Measurements from ENCODE around the gene TUBGCP2.
A peak's percentile ranks its signal among the peaks of the same experiment; 100 is the strongest.

TUBGCP2 gene

DNA sequence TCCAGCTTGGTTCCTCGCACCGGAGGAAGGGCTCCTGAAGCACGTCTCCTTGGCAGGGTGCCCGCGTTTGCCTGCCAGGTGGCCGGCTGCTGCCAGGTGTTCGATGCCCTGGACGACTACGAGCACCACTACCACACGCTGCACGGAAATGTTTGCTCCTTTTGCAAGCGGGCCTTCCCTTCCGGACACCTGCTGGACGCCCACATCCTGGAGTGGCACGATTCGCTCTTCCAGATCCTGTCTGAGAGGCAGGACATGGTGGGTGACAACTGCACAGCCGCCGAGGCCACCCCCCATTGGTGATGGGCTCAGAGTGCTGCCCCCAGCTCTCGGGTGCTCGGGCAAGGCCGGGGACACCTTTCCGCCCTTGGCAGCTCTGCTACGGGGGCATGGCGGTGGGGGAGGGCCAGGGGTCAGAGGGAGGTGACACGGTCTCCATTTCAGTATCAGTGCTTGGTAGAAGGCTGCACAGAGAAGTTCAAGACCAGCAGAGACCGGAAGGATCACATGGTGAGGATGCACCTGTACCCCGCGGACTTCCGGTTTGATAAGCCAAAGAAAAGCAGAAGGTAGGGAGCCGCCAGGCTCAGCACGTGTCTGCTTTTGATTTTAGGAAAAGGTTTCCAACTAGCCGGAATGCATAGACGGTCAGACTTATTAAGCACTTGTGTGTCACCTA, 1.2 kb upstream of the TUBGCP2 start:
- H3K4me3 ChIP-seq (ENCODE audit: low read length), result no peak overlapping the region
- TF ChIP-seq ZNF274 (IDR thresholded peaks at IDR 0.05; ENCODE audit: low read depth, low read length), result no peak

DNA sequence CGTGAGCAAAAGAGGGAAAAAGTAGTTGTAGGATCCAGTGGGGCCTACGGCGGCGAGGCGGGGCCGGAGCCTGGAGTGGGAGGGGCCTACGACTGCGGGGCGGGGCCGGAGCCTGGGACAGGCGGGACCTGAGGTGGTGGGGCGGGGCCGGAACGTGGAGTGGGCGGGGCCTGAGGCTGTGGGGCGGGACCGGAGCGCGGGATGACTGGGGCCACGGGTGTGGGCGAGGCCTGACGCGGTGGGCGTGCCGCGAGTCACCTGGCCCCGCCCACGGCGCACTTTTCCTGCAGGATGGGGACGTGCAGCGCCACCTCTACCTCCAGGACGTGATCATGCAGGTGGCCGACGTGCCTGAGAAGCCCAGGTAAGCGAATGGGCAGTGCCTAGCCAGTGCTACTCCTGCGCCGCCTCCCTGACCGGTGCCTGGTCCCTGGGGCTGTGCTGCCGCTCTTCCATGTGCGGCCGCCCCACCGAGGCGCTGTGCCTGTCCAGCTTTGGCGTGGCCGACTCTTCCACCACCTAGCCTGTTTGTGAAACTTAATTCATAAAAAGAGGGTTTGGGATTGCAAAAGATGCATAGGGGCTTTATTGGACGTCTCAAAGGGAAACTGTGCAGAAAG, 538 bp upstream of the TUBGCP2 start:
- TF ChIP-seq ZNF274 (IDR thresholded peaks at IDR 0.05; ENCODE audit: low read depth, low read length), result no peak
- H3K4me3 ChIP-seq (ENCODE audit: low read length), result peak overlapping the region; percentile 92

- TF ChIP-seq ZNF274 (IDR thresholded peaks at IDR 0.05; ENCODE audit: low read depth, low read length), result no peak
- H3K4me3 ChIP-seq (ENCODE audit: low read length), result peak overlapping the region; percentile 92
Observed at GRCh38 chr10:133307776-133308420, 774 bp downstream of the TUBGCP2 start.

DNA sequence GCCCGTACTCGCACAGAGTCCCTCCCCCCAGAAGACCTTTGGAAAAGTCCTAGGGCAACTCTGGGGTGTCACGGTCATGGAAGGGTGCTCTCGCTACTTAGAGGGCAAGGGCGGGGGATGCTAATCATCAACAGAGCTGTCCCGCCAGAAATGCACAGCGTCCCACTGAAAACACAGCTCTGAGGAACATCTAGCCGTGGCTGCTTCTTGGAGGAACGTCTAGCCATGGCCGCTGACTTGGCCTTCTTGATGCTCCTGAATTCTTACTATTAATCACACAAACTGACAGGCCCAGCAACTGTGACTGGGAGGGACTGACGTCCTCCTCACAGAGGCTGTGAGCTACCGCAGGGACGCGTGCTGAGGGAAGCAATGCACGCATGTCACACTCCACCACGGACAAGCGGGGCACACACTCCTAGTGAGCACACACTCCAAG, 1.7 kb downstream of the TUBGCP2 start:
- H3K4me3 ChIP-seq (ENCODE audit: low read length), result no peak overlapping the region
- no peak for TF ChIP-seq ZNF274 (IDR thresholded peaks at IDR 0.05; ENCODE audit: low read depth, low read length)

GRCh38 chr10:133306097-133306476, 2.6 kb downstream of the TUBGCP2 start:
- TF ChIP-seq ZNF274 (IDR thresholded peaks at IDR 0.05; ENCODE audit: low read depth, low read length), result no peak
- no peak overlapping the region for H3K4me3 ChIP-seq (ENCODE audit: low read length)

DNA sequence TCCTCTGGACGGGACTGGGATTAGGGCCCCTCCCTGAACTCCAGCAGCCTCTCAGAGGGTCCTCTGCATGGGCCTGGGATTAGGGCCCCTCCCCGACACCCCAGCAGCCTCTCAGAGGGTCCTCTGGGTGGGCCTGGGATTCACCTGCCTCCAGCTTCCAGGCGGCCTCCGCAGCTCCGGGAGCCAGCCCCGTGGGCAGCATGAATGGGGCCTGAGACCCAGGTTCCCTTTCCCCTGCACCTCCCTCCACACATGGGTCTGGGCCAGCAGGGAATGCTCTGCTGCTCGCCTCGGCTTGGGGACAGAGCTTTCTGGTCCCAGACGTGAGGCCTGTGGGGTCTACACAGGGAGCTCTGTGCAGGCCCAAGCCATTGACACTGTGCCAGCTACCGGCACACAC, 5.5 kb downstream of the TUBGCP2 start:
- no peak for TF ChIP-seq ZNF274 (IDR thresholded peaks at IDR 0.05; ENCODE audit: low read depth, low read length)
- H3K4me3 ChIP-seq (ENCODE audit: low read length), result no peak overlapping the region

- TF ChIP-seq ZNF274 (IDR thresholded peaks at IDR 0.05; ENCODE audit: low read depth, low read length), result no peak
- no peak overlapping the region for H3K4me3 ChIP-seq (ENCODE audit: low read length)
Observed at GRCh38 chr10:133302230-133302629, 6.4 kb downstream of the TUBGCP2 start.

DNA sequence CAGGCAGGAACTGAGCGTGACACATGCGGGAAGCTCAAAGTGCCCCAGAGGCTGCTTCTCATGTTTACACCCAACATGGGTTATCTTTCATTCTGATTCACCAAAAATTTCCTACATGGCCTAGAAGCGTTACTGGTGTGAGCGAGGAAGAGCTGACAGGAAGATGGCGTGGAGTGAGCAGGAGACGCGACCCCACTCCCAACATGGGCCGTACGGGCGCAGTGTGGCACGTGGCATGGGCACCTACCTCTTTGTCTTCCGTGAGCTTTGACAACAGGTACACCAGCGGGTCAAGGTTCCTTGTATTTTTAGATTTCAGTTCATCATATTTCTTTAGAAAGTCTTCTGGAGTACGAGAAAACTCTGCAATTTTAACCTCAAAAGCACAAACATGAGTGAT, 8.9 kb downstream of the TUBGCP2 start:
- H3K4me3 ChIP-seq (ENCODE audit: low read length), result no peak overlapping the region
- TF ChIP-seq ZNF274 (IDR thresholded peaks at IDR 0.05; ENCODE audit: low read depth, low read length), result no peak

GRCh38 chr10:133299224-133299623, 9.4 kb downstream of the TUBGCP2 start:
- no peak overlapping the region for H3K4me3 ChIP-seq (ENCODE audit: low read length)
- no peak for TF ChIP-seq ZNF274 (IDR thresholded peaks at IDR 0.05; ENCODE audit: low read depth, low read length)

GRCh38 chr10:133298466-133298865, 10.2 kb downstream of the TUBGCP2 start:
- TF ChIP-seq ZNF274 (IDR thresholded peaks at IDR 0.05; ENCODE audit: low read depth, low read length), result no peak
- no peak overlapping the region for H3K4me3 ChIP-seq (ENCODE audit: low read length)

GRCh38 chr10:133297504-133297903, 11.2 kb downstream of the TUBGCP2 start:
- no peak for TF ChIP-seq ZNF274 (IDR thresholded peaks at IDR 0.05; ENCODE audit: low read depth, low read length)
- H3K4me3 ChIP-seq (ENCODE audit: low read length), result no peak overlapping the region

DNA sequence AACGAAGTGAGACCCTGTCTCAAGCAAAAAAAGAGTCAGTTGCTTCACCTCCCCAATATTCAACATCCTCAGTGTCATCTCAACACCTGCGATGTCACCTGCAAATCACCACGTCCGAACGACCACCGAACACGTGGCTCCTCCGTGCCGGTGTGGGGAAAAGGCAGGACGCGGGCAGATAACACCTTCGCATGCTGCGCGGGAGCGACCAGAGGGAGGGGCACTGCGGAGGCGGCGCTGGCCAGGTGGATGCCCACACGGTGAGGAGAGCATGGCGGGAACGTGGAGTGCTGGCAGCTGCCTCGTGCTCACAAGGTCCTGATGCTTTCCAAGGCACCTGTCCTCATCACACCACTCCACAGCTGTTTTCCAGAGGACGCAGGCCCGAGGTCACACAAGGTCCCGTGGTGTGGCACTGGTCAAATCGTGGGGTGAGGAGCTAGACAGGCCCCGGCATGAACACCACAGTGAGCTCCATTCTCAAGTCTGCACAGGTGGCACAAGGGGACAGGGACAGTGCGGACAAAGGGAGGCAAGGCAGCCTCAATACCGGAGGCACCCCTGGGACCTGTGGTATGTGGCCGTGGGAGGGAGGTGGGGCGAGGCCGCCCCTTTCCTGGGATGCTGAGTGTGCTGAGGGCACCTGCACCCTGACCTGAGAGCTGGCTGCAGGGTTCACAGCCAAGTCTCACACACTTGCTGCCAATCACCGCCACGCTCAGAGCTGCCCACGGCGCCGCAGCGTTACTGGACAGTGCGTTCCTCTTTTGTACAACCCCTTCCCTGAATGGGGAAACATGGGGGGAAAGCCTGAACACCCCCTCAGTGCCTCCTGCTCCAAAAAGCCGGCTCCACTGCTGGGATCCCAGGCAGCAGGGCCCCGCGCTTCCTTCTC, 13.0 kb downstream of the TUBGCP2 start:
- TF ChIP-seq ZNF274 (IDR thresholded peaks at IDR 0.05; ENCODE audit: low read depth, low read length), result no peak
- H3K4me3 ChIP-seq (ENCODE audit: low read length), result no peak overlapping the region

DNA sequence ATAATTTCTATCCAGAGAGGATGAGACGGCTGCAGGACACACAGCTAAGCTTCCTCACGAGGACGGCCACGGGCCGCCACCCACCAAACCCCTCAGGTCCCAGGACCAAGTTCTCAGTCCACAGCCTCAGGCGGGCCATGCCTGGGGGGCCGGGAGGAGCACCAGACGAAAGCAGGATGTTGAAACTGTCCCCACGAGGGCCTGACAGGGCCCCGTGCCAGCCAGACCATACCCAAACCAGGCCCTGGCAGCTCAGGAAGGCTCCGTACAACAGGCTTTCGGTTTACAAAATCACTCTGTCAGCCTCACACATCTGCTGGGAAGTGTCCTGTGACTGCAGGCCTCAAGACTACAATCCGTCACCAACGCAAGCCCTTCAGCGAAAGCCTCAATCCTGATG, 14.5 kb downstream of the TUBGCP2 start:
- no peak for TF ChIP-seq ZNF274 (IDR thresholded peaks at IDR 0.05; ENCODE audit: low read depth, low read length)
- no peak overlapping the region for H3K4me3 ChIP-seq (ENCODE audit: low read length)

DNA sequence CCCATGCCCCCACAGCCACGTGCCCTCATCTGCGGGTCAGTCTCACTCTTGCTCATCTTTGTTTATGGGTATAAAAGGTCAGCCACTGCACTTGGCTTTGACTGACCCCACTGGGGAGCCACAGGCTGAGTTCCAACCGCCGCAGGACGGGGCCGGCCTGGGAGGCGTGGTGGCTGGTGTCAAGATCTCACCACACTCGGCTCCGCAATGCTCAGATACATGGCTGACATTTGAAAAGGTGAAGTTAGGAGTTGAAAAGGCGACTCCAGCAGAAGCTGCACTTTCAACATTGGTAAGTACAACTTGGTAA, 14.9 kb downstream of the TUBGCP2 start:
- no peak for TF ChIP-seq ZNF274 (IDR thresholded peaks at IDR 0.05; ENCODE audit: low read depth, low read length)
- H3K4me3 ChIP-seq (ENCODE audit: low read length), result no peak overlapping the region
